Neural crest cell (in vitro differentiated cells): ENCODE measurements around the gene F8. TPM values are rescaled to one million over a fixed set of nuclear protein-coding genes. Genes with fewer than 3 reads are reported as not detected.
"Not testable (repeated sequence)": the region's sequence is repeated elsewhere in the genome, so short reads cannot be mapped to it uniquely, and the experiment has no call there.

Source experiments
- DNase-seq: peaks from one replicate; pipeline ENCODE4 v3.0.0; 2021; ENCODE audit warnings: low read depth, mixed read lengths, low spot score
- H3K27ac Mint-ChIP-seq: one replicate; pipeline ENCODE4 v1.8.0; 2021; ENCODE audit warnings: mild to moderate bottlenecking, mixed read lengths; ENCODE audit not compliant: unreplicated experiment
- H3K27me3 Mint-ChIP-seq: 2 replicates; pipeline ENCODE4 v1.8.0; 2021; ENCODE audit warnings: low read depth, mild to moderate bottlenecking, mixed read lengths
- H3K36me3 Mint-ChIP-seq: 2 replicates; pipeline ENCODE4 v1.8.0; 2021; ENCODE audit warnings: low read depth, mild to moderate bottlenecking, mixed read lengths
- H3K4me1 Mint-ChIP-seq: 2 replicates; pipeline ENCODE4 v1.8.0; 2021; ENCODE audit warnings: mixed read lengths
- H3K4me3 Mint-ChIP-seq: one replicate; pipeline ENCODE4 v1.8.0; 2021; ENCODE audit warnings: mild to moderate bottlenecking, mixed read lengths
- H3K9me3 Mint-ChIP-seq: 2 replicates; pipeline ENCODE4 v1.8.0; 2021; ENCODE audit warnings: mixed read lengths
- total RNA-seq: library from RNA; stranded (reverse); gene quantifications from 2 replicates; pipeline ENCODE4 v1.2.1, GENCODE V29; 2021
- TF ChIP-seq, protein P1 (sequence below): fragments of 200-600 bp; sonication (generic); conservative IDR thresholded peaks from 2 replicates; pipeline ENCODE4 v1.5.0; 2021; ENCODE audit warnings: antibody characterized with exemption, mild to moderate bottlenecking

Gene F8
- total RNA-seq, 1 donor from 2014 or later = 2.1 TPM

DNA sequence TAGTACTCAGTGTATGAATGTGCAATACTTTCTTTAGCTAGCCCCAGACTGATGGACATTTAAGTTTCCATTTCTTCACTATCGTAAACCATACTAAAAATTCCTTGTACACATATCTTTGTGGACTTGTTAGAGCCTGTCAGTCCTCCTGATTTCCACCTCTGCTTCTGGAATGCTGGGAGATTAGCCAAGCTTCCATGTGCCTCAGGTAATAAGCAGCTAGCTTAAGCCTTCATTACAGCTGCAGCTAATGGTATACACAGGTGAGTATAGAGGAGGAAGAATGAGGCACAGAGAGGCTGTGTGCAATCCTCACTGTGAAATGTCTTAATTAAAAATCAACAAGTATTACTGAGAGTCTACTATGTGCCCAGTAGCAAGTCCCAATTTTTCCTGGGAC, 197.9 kb downstream of the F8 start:
- H3K27ac Mint-ChIP-seq = no peak overlapping the region
- peaks cover 12% of the 10 kb centered on the region for H3K27me3 Mint-ChIP-seq
- no peak for DNase-seq
- peaks cover 6% of the 10 kb centered on the region for H3K4me1 Mint-ChIP-seq
- H3K9me3 Mint-ChIP-seq = peaks cover 16% of the 10 kb centered on the region
- no peak overlapping the region for H3K4me3 Mint-ChIP-seq
- no peaks in the 10 kb centered on the region for H3K36me3 Mint-ChIP-seq
- TF ChIP-seq, protein P1, sequence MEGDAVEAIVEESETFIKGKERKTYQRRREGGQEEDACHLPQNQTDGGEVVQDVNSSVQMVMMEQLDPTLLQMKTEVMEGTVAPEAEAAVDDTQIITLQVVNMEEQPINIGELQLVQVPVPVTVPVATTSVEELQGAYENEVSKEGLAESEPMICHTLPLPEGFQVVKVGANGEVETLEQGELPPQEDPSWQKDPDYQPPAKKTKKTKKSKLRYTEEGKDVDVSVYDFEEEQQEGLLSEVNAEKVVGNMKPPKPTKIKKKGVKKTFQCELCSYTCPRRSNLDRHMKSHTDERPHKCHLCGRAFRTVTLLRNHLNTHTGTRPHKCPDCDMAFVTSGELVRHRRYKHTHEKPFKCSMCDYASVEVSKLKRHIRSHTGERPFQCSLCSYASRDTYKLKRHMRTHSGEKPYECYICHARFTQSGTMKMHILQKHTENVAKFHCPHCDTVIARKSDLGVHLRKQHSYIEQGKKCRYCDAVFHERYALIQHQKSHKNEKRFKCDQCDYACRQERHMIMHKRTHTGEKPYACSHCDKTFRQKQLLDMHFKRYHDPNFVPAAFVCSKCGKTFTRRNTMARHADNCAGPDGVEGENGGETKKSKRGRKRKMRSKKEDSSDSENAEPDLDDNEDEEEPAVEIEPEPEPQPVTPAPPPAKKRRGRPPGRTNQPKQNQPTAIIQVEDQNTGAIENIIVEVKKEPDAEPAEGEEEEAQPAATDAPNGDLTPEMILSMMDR = no peak

DNA sequence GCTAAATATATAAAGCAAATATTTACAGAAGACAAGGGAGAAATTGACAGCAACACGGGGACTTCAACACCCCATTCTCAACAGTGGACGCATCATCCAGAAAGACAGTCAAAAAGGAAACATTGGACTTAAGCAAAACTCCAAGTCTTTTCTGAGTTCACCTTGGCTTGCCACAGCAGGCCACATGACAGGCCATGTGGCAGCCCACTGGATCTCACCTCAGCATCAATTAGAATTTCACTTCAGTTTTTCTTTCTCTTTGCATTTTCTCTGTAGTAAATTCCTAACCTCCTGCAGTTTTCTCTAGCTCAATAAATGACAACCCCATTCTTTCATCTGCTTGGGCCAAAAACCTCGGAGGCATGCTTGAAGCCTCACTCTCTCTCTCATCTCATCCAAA, 200.5 kb downstream of the F8 start:
- TF ChIP-seq, protein P1 = no peak
- DNase-seq = no peak
- no peak overlapping the region for H3K27ac Mint-ChIP-seq
- H3K27me3 Mint-ChIP-seq = peaks cover 12% of the 10 kb centered on the region
- H3K9me3 Mint-ChIP-seq = peaks cover 14% of the 10 kb centered on the region
- H3K4me1 Mint-ChIP-seq = peaks cover 10% of the 10 kb centered on the region
- no peaks in the 10 kb centered on the region for H3K36me3 Mint-ChIP-seq
- H3K4me3 Mint-ChIP-seq = no peak overlapping the region

DNA sequence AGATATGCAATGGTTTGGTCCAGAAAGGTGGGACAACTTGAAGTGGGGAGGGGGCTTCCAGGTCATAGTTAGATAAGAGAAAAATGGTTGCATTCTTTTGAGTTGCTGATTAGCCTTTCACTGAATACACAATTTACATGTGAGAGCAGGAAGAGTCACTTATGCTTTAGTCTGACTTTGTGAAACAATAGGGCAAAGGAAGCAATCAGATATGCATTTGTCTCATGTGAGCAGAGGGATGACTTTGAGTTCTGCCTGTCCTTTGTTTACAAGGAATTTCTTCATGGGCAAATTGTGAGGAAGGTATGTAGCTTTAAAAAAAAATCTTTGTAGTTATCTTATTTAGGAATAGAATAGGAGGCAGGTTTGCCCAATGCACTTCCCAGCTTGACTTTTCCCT, 201.0 kb downstream of the F8 start:
- TF ChIP-seq, protein P1 = no peak
- Mint-ChIP-seq H3K36me3 (no peaks in the 10 kb centered on the region), H3K4me1 (peaks cover 10% of the 10 kb centered on the region)

DNA sequence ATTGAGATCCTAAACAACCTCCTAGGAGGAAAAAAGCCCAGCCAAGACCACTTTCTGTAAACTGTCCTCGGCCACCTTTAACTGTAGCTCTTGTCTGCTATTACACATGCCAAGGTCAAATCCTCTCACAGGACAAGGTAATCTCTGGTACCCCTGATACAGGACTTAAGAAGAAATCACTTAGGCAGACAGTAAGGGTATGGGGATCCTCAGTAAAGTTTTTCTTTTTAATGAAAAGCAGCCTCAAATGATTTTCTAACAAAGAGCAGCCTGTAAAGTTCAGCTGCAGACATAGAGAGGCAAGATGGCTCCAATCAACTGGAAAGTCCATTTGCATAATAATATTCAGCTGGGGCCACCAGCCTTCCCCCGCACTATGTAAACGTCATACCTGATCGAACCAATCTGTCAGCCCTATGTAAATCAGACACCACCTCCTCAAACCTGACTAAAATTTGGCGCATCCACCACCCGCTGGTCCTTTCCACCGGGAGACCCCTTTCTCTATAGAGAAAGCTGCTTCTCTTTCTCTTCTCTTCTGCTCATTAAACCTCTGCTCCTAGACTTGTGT, 202.7 kb downstream of the F8 start:
- peaks cover 10% of the 10 kb centered on the region for H3K4me1 Mint-ChIP-seq
- TF ChIP-seq, protein P1 = no peak
- DNase-seq = no peak
- peaks cover 17% of the 10 kb centered on the region for H3K27me3 Mint-ChIP-seq
- H3K36me3 Mint-ChIP-seq = peaks cover 2% of the 10 kb centered on the region
- H3K27ac Mint-ChIP-seq = no peak overlapping the region
- H3K4me3 Mint-ChIP-seq = no peak overlapping the region
- peaks cover 10% of the 10 kb centered on the region for H3K9me3 Mint-ChIP-seq

More for the DNA sequence above, 201.0 kb downstream of the F8 start:
- no peak for DNase-seq
- H3K9me3 Mint-ChIP-seq = peaks cover 11% of the 10 kb centered on the region
- no peak overlapping the region for H3K27ac Mint-ChIP-seq
- H3K4me3 Mint-ChIP-seq = no peak overlapping the region
- peaks cover 12% of the 10 kb centered on the region for H3K27me3 Mint-ChIP-seq

DNA sequence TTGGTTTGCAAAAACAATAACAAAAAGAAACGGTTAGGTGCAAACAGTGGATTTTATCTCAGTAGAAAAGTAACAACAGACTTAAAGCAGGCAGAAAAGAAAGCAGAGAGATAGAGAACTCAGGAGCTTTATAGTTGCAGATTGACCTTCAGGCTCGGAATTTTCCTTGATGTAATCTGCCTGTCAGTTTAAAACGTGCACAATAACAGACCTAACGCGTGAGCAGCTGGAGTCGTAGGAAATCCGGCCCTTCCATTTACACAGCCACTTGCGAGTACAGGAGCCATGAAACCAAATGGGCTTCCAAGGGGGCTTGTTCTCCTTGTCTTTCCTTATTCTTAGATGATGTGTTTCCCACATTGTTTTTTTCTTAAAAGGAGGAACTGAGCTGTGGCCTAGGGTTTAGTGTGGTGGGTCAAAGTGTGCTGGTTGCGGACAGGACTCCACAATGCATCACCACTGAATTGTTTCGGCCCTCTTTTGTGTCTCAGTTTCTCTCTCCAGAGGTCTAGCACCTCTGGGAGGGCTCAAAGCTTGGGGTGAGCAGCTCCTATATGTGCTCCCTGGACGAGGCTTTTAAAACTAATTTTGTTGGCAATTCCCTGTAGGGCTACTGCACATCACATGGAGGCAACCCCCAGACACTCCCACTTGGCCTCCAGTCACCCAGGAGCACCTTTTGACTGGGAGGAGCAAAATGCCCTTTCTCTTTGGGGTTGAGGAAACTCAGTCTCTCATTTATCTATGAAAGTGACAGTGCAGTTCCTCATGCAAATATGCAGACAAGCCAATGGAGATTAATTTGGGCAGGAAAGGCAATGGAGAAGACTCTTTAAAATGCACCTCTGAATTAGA, 203.4 kb downstream of the F8 start:
- peaks cover 2% of the 10 kb centered on the region for H3K36me3 Mint-ChIP-seq
- no peak overlapping the region for H3K4me3 Mint-ChIP-seq
- H3K9me3 Mint-ChIP-seq = peaks cover 6% of the 10 kb centered on the region
- H3K27ac Mint-ChIP-seq = no peak overlapping the region
- TF ChIP-seq, protein P1 = no peak
- H3K27me3 Mint-ChIP-seq = peaks cover 22% of the 10 kb centered on the region
- peaks cover 10% of the 10 kb centered on the region for H3K4me1 Mint-ChIP-seq
- DNase-seq = no peak

DNA sequence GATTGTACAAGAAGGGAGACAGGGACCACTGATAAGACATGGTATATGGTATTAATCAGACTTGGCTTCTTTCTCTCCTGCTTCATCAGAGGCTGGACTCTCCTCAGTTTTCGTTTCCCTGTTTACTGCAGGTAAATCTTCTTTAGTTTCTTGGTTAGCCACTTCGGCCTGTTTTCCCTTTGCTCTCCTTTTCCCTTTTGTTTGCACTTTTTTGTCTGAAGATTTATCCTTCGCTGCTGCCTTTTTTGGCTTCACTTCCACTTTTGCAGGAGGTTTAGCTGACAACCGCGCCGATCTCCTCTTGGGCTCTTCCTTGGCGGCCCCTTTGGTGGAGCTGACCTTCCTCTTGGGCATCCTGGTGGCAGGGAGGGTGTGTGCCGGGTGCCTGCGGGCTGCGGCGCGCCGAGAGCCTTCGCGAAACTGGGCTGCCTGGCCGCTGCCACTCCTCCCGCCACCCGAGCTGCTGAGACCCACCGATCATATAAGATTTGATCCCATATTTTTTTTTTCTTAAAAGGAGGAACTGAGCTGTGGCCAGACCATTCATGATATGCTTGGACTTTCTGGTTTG, 205.4 kb downstream of the F8 start:
- H3K36me3 Mint-ChIP-seq, H3K27ac Mint-ChIP-seq, H3K9me3 Mint-ChIP-seq, H3K4me3 Mint-ChIP-seq, DNase-seq, H3K4me1 Mint-ChIP-seq: not testable (repeated sequence)
- H3K27me3 Mint-ChIP-seq = peaks cover 39% of the 10 kb centered on the region

DNA sequence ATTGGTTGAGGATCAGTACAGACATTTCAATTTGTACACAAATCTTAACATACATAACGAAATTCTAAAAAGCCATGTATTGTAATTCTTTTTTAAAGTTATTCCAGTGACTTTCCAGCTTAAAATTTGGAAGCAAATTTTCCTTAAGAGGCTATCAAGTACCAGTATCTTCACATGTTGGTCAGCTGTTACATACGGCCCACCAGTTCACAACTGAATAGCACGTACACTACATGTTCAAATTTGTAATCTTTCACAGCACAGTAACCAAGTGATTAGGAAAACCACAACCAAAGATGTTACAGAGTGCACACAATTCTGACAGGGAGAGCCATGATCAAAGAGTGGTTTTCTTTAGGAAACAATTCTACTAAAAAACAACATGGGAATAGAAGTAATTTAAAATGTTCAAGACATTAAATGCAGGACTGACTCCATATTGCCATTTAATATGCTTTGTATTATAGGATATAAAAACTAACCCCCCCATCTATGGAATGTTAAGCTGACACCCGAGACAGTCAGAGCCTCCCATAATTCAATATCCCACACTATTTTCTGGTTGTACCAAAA, 206.1 kb downstream of the F8 start:
- DNase-seq, H3K36me3 Mint-ChIP-seq, H3K9me3 Mint-ChIP-seq, H3K4me1 Mint-ChIP-seq, H3K4me3 Mint-ChIP-seq, H3K27ac Mint-ChIP-seq: not testable (repeated sequence)
- peaks cover 42% of the 10 kb centered on the region for H3K27me3 Mint-ChIP-seq
